HepG2 (cell line): Measurements from ENCODE around the gene DAB2IP. TPM values are rescaled to one million over a fixed set of nuclear protein-coding genes. Genes with fewer than 3 reads are reported as not detected.

Experiments used
- ETV5 ChIP-seq: IDR thresholded peaks from 2 replicates; pipeline ENCODE4 v1.6.1; 2018; ENCODE audit warnings: missing biosample characterization, missing genetic modification reagents, inconsistent platforms, borderline replicate concordance
- GABPA ChIP-seq, 2 experiments: IDR thresholded peaks; 2 replicates each; pipeline ENCODE4 v1.6.1; 2011 to 2016; ENCODE audit warnings: low read depth in 2 of 2, low read length in 1 of 2, missing biosample characterization in 1 of 2, missing genetic modification characterization in 1 of 2
- HDAC6 ChIP-seq: fragments of 200-600 bp; sonication (generic); IDR thresholded peaks from 2 replicates; pipeline ENCODE4 v1.7.0; 2017; ENCODE audit warnings: mild to moderate bottlenecking, antibody characterized with exemption, low read length, low read depth
- KDM4B ChIP-seq: sonication (generic); formaldehyde crosslinking; IDR thresholded peaks from 2 replicates; pipeline ENCODE4 v1.4.0; 2020; ENCODE audit warnings: missing genetic modification reagents
- PATZ1 ChIP-seq: sonication (generic); formaldehyde crosslinking; IDR thresholded peaks from 2 replicates; pipeline ENCODE4 v1.4.0; 2020; ENCODE audit warnings: missing genetic modification reagents
- RCOR2 ChIP-seq: IDR thresholded peaks from 2 replicates; pipeline ENCODE4 v1.6.1; 2016; ENCODE audit warnings: missing biosample characterization, missing genetic modification reagents
- TFDP2 ChIP-seq: sonication (generic); formaldehyde crosslinking; IDR thresholded peaks from 2 replicates; pipeline ENCODE4 v1.4.0; 2020; ENCODE audit warnings: missing genetic modification reagents
- XRCC5 ChIP-seq: fragments of 200-400 bp; formaldehyde crosslinking; optimal IDR thresholded peaks from 2 replicates; pipeline ENCODE3; 2017; ENCODE audit warnings: mild to moderate bottlenecking, low read length
- ZBTB14 ChIP-seq: sonication (generic); formaldehyde crosslinking; IDR thresholded peaks from 2 replicates; pipeline ENCODE4 v1.4.0; 2020; ENCODE audit warnings: missing genetic modification reagents
- ZNF136 ChIP-seq: sonication (generic); formaldehyde crosslinking; IDR thresholded peaks from 2 replicates; pipeline ENCODE4 v1.8.1; 2022; ENCODE audit warnings: low read depth, mild to moderate bottlenecking, moderate library complexity, missing genetic modification reagents
- ZNF549 ChIP-seq: sonication (generic); formaldehyde crosslinking; IDR thresholded peaks from 2 replicates; pipeline ENCODE4 v1.5.0; 2020; ENCODE audit warnings: missing genetic modification reagents
- ZNF597 ChIP-seq: sonication (generic); formaldehyde crosslinking; IDR thresholded peaks from 2 replicates; pipeline ENCODE4 v1.5.0; 2020; ENCODE audit warnings: missing genetic modification reagents
- ZNF652 ChIP-seq: IDR thresholded peaks from 2 replicates; pipeline ENCODE4 v1.6.1; 2016; ENCODE audit warnings: low read depth, borderline replicate concordance
- ZNF674 ChIP-seq: sonication (generic); formaldehyde crosslinking; IDR thresholded peaks from 2 replicates; pipeline ENCODE4 v1.5.0; 2020; ENCODE audit warnings: low read depth, mild to moderate bottlenecking, missing genetic modification reagents
- ZNF747 ChIP-seq: sonication (generic); formaldehyde crosslinking; IDR thresholded peaks from 2 replicates; pipeline ENCODE4 v1.8.1; 2023; ENCODE audit warnings: missing genetic modification reagents, mild to moderate bottlenecking, borderline replicate concordance
- ZNF772 ChIP-seq: sonication (generic); formaldehyde crosslinking; IDR thresholded peaks from 2 replicates; pipeline ENCODE4 v1.5.0; 2020; ENCODE audit warnings: mild to moderate bottlenecking, missing genetic modification reagents
- polyA plus RNA-seq, 8 experiments: library from polyadenylated mRNA; depleted of rRNA in 3 of 8; stranded (reverse) in 7 of 8; unstranded in 1 of 8; fragments of >200 nt; fragmentation: Illumina TruSeq in 4 of 8; extraction: Trizol in 4 of 8; gene quantifications; 2 replicates each; pipeline versions ENCODE4 v1.2.1 to v1.2.3, GENCODE V29; 2011 to 2016; ENCODE audit warnings: low read depth in 4 of 8, missing spikeins in 1 of 8, mixed read lengths in 1 of 8; ENCODE audit not compliant: insufficient read depth in 1 of 8
- total RNA-seq, 5 experiments: library from RNA; depleted of rRNA; stranded (reverse); fragments of >200 nt; fragmentation: Illumina TruSeq; extraction: Trizol; gene quantifications; 2 replicates each; pipeline ENCODE4 v1.2.3, GENCODE V29; 2016; ENCODE audit warnings: low read depth in 1 of 5

The DAB2IP gene
- total and polyA plus RNA-seq, 2 of the 13 experiments (the other 11 are each of a cell fraction or from before 2014, with no cell fraction given), result 25.3 to 37.9 TPM

DNA sequence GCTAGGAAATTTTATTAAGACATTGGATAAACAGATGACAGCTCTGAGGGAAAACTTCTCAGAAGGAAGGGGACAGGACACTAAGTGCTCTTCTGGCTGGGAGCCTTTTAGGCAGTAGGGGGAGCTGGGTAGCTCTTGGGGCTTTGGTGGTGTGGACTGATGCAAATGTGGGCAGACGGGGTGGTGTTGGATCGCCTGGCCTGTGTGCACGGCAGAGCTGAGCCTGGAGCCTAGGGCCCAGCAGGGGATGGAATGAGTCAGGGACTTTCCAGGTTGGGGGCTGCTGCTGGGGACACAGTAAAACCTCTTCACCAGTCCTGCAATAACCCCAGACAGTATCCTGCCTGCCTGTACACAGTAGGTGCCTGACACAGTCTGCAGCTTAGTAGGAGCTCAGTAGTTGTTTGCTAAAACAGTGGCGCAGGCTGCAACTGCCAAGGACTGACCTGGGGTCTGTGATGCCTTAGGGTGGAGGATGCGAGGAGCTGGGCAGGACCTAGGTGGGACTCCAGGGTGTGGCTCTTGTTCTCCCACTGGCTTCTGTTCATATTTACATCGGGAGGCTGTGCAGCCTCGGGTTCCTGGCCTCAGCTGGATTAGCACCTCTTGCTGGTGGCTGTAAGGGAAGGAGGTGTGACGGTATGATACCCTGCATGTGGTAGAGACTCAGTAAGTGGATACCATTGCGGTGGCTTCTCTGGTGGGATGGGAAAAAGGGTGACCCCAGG lies 83.8 kb downstream of the DAB2IP start (continued):
- no peak for TF ChIP-seq GABPA (IDR thresholded peaks at IDR 0.05; ENCODE audit: low read depth, low read length)
- TF ChIP-seq GABPA (CRISPR knock-in tag; IDR thresholded peaks at IDR 0.05; ENCODE audit: low read depth), result no peak
- TF ChIP-seq ZNF549 (CRISPR knock-in tag), result no peak
- no peak for TF ChIP-seq ZNF772
- TF ChIP-seq ZNF674 (CRISPR knock-in tag), result no peak
- peak; percentile 88 for TF ChIP-seq XRCC5
- no peak for TF ChIP-seq ZNF136 (CRISPR knock-in tag)
- TF ChIP-seq HDAC6, result no peak
- no peak for TF ChIP-seq RCOR2 (CRISPR knock-in tag)
- TF ChIP-seq TFDP2, result no peak
- 0 out of 2 replicates have a peak, but pooled peaks have one; percentile 34 for TF ChIP-seq PATZ1 (CRISPR knock-in tag)
- no peak for TF ChIP-seq ZNF597 (CRISPR knock-in tag)
- TF ChIP-seq ZBTB14, result no peak
- no peak for TF ChIP-seq ETV5 (CRISPR knock-in tag)
- TF ChIP-seq ZNF652 (CRISPR knock-in tag), result no peak
- TF ChIP-seq ZNF747 (CRISPR knock-in tag), result no peak
- TF ChIP-seq KDM4B, result 0 out of 2 replicates have a peak, but pooled peaks have one; percentile 36
